Osteoblast (primary cell): ENCODE measurements around the gene CYP19A1. TPM values are rescaled to one million over a fixed set of nuclear protein-coding genes. Genes with fewer than 3 reads are reported as not detected.

Experiments used
- DNase-seq: peaks from one replicate; pipeline ENCODE4 v3.0.0; 2011; ENCODE audit warnings: low spot score, mixed read lengths; ENCODE audit not compliant: insufficient read length; ENCODE audit errors: missing footprints
- H2AFZ ChIP-seq: 2 replicates; pipeline ENCODE4 v1.6.0; 2011; ENCODE audit warnings: mild to moderate bottlenecking, low read length
- H3K27ac ChIP-seq: 2 replicates; pipeline ENCODE4 v1.5.1; 2011; ENCODE audit warnings: mild to moderate bottlenecking, low read depth, low read length, moderate library complexity
- H3K27me3 ChIP-seq: 2 replicates; pipeline ENCODE4 v1.6.0; 2012; ENCODE audit warnings: mild to moderate bottlenecking, control low read depth, inconsistent platforms, low read length, moderate library complexity; ENCODE audit not compliant: insufficient read depth
- H3K36me3 ChIP-seq: 2 replicates; pipeline ENCODE4 v1.5.1; 2011; ENCODE audit warnings: mild to moderate bottlenecking, low read length, control low read depth, moderate library complexity; ENCODE audit not compliant: insufficient read depth
- H3K4me1 ChIP-seq: 2 replicates; pipeline ENCODE4 v1.5.1; 2011; ENCODE audit warnings: mild to moderate bottlenecking, low read length, control low read depth, moderate library complexity; ENCODE audit not compliant: insufficient read depth
- H3K4me2 ChIP-seq: 2 replicates; pipeline ENCODE4 v1.6.0; 2011; ENCODE audit warnings: mild to moderate bottlenecking, low read length; ENCODE audit not compliant: insufficient read depth
- H3K4me3 ChIP-seq: fragments of 200-600 bp; sonication (generic); 3 replicates; pipeline ENCODE4 v1.5.1; 2012; ENCODE audit warnings: mild to moderate bottlenecking, low read length, inconsistent platforms; ENCODE audit not compliant: insufficient read depth
- H3K79me2 ChIP-seq: 2 replicates; pipeline ENCODE4 v1.6.0; 2012; ENCODE audit warnings: mild to moderate bottlenecking, low read length, control low read depth, inconsistent platforms; ENCODE audit not compliant: insufficient read depth
- H3K9me3 ChIP-seq: 2 replicates; pipeline ENCODE4 v1.5.1; 2011; ENCODE audit warnings: low read depth, low read length, control low read depth
- H4K20me1 ChIP-seq: 2 replicates; pipeline ENCODE4 v1.6.0; 2012; ENCODE audit warnings: mild to moderate bottlenecking, low read length, control low read depth; ENCODE audit not compliant: insufficient read depth
- CTCF ChIP-seq: IDR thresholded peaks from 2 replicates; pipeline ENCODE4 v1.5.1; 2011; ENCODE audit warnings: mild to moderate bottlenecking, low read depth, low read length, moderate library complexity; ENCODE audit errors: extremely low read depth
- small RNA-seq: library from RNA; depleted of rRNA; stranded (forward); fragments of <200 nt; gene quantifications from one replicate; pipeline ENCODE3, GENCODE V24; 2012
- total RNA-seq: library from RNA; depleted of rRNA; stranded (reverse); fragments of >200 nt; gene quantifications from 2 replicates; pipeline ENCODE4 v1.2.3, GENCODE V29; 2012

The CYP19A1 gene
- total RNA-seq, 1 donor = 2.2 TPM

GRCh38 chr15:51160484-51160883 is 177.9 kb downstream of the CYP19A1 start:
- Histone ChIP-seq H3K36me3 (no peaks in the 10 kb centered on the region), H3K27ac (no peak overlapping the region), H3K9me3 (no peaks in the 10 kb centered on the region), H3K4me1 (peaks cover 7% of the 10 kb centered on the region), H4K20me1 (no peaks in the 10 kb centered on the region), H3K79me2 (no peaks in the 10 kb centered on the region), H2AFZ (no peak overlapping the region), H3K4me3 (no peak overlapping the region), H3K27me3 (no peaks in the 10 kb centered on the region), H3K4me2 (no peak overlapping the region)
- TF ChIP-seq CTCF = no peak
- DNase-seq = no peak

Small RNA genes within 50 kb of the gene (small RNA-seq; reads per million reads assigned to genes)
- gene AC020891.4 = not detected
- not detected for gene MIR4713
- not detected for gene MIR7973-1

Other genes starting within 250 kb of the CYP19A1 start
- 8.3 and 11.2 TPM in 2 replicates for gene TNFAIP8L3, start 243.7 kb downstream of the CYP19A1 start, total RNA-seq
- gene GLDN, start 3.1 kb upstream of the CYP19A1 start, total RNA-seq = 0.59 and 1.1 TPM in 2 replicates